GM18873 (cell line): ENCODE results near the gene TMEM35B.
"Not testable (repeated sequence)": the region's sequence is repeated elsewhere in the genome, so short reads cannot be mapped to it uniquely, and the experiment has no call there.

ENCODE experiments used
- ATAC-seq: cut with Tn5 transposase; IDR thresholded peaks from one replicate; pipeline ENCODE4 v1.9.1; 2021; ENCODE audit warnings: mild to moderate bottlenecking, moderate library complexity, moderate number of reproducible peaks; ENCODE audit not compliant: unreplicated experiment, low FRiP score

The TMEM35B gene

GRCh38 chr1:34976384-34977209, 8.6 kb downstream of the TMEM35B start:
- no peak for ATAC-seq

- no peak for ATAC-seq
Observed at GRCh38 chr1:34975771-34976170, 9.4 kb downstream of the TMEM35B start.

GRCh38 chr1:34975338-34975737, 9.8 kb downstream of the TMEM35B start:
- ATAC-seq, result no peak

DNA sequence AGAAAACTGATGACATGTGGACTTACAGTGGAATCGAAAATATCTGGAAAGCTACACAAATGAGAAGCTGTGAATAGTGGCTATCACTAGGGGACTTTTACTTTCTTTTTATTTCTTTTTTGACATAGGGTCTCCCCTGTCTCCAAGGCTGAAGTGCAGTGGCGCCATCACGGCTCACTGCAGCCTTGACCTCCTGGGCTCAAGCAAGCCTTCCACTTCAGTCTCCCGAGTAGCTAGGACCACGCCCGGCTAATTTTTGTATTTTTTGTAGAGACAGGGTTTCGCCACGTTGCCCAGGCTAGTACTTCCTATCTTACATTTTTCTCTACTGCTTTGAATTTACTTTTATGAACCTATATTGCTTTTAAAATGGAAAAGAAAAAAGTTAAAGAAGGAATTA, 10.5 kb downstream of the TMEM35B start:
- ATAC-seq, result no peak

GRCh38 chr1:34973326-34973725, 11.8 kb downstream of the TMEM35B start:
- no peak for ATAC-seq

DNA sequence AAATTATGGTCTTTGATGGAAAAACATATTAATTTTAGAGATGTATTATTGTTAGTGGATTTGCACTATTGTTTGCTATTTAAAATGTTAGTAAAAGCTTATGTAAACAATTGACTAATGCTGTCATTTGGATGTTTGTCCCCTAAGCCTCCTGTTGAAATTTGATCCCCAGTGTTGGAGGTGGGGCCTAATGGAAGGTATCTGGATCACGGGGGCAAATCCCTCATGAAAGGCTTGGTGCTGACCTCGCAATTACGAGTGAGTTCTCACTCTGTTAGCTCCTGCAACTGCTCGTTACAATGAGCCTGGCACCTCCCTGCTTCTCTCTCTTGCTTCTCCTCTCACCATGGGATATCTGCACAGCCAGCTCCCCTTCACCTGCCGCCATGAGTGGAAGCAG, 14.3 kb downstream of the TMEM35B start:
- no peak for ATAC-seq

- ATAC-seq, result no peak
Observed at GRCh38 chr1:34970220-34970735, 14.9 kb downstream of the TMEM35B start.

DNA sequence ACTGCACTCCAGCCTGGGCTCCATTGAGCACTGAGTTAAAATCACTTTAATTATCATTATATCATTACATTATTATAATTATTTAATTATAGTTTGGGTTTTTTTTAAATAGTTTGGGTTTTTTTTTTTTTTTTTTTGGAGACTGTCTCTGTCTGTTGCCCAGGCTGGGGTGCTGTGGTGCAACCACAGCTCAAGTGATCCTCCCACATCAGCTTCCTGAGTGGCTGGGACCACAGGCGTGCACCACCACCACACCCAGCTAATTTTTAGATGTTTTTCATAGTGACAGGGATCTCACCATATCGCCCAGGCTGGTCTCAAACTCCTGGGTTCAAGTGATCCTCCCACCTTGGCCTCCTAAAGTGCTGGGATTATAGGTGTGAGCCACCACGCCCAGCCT, 16.9 kb downstream of the TMEM35B start:
- ATAC-seq, result not testable (repeated sequence)

DNA sequence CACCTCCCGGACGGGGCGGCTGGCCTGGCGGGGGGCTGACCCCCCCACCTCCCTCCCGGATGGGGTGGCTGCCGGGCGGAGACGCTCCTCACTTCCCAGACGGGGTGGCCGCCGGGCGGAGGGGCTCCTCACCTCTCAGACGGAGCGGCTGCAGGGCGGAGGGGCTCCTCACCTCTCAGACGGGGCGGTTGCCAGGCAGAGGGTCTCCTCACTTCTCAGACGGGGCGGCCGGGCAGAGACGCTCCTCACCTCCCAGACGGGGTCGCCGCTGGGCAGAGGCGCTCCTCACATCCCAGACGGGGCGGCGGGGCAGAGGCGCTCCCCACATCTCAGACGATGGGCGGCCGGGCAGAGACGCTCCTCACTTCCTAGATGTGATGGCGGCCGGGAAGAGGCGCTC, 17.5 kb downstream of the TMEM35B start:
- not testable (repeated sequence) for ATAC-seq

- no peak for ATAC-seq
Observed at GRCh38 chr1:34965597-34965996, 19.6 kb downstream of the TMEM35B start.

GRCh38 chr1:34950428-34950827, 34.7 kb downstream of the TMEM35B start:
- ATAC-seq, result no peak

DNA sequence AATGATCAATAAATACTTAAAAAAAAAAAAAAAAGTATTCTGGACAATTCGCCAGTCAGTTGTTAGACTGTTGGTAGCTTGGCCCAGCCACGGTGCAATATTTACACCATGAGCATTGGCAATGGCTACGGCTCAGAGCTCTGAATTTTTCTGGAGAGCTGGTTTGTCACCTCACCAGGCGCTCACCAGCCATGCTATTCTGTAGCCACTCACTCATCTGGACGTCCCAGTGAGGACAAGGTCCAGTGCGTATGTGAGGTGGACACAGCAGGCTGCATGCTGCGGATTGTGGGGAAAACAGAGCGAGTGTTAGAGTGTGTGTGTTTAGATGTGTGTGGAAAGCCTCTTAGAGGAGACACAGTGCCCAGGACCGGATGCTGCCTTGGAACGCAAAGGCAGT, 36.4 kb downstream of the TMEM35B start:
- ATAC-seq, result not testable (repeated sequence)

DNA sequence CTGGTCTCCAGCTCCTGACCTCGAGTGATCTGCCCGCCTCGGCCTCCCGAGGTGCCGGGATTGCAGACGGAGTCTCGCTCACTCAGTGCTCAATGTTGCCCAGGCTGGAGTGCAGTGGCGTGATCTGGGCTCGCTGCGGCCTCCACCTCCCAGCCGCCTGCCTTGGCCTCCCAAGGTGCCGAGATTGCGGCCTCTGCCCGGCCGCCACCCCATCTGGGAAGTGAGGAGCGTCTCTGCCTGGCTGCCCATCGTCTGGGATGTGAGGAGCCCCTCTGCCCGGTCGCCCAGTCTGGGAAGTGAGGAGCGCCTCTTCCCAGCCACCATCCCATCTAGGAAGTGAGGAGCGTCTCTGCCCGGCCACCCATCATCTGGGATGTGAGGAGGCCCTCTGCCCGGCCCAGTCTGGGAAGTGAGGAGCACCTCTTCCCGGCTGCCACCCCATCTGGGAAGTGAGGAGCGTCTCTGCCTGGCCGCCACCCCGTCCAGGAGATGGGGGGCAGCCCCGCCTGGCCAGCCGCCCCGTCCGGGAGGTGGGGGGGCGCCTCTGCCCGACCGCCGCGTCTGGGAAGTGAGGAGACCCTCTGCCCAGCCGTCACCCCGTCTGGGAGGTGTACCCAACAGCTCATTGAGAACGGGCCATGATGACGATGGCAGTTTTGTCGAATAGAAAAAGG, 37.4 kb downstream of the TMEM35B start:
- ATAC-seq, result not testable (repeated sequence)

DNA sequence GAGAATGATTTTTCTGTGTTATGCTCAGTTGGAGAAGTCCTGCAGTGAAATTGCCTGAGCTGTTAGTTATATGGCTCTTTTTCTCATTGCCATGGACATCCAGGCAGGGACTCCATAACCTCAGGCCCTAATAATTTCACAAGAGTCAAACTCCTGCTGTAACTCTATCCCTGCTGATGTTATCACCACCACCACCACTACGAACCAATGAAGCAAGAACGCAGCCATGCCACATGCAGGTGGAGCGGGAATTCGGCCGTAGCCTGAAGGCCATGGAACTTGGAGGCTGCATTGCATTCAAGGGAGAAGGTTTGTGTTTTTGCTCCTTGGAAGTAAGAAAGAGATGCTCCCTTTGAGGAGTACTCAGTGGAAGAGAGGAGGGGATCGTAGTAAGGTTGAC, 38.9 kb downstream of the TMEM35B start:
- ATAC-seq, result no peak

DNA sequence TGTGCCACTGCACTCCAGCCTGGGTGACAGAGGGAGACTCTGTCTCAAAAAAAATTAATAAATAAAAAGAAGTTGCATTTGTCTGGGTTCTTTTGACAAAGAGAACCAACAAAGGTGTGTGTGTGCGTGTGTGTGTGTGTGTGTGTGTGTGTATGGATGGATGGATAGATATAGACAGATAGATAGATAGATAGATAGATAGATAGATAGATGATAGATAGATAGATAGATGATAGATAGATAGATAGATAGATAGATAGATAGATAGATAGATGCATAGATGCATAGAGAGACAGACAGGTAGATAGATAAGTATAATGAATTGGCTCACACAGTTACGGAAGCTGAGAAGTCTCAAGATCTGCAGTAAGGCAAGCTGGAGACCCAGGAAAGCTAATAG, 43.3 kb downstream of the TMEM35B start:
- not testable (repeated sequence) for ATAC-seq
